ENCODE data around the gene FNDC3B. TPM values are rescaled to one million over a fixed set of nuclear protein-coding genes. Genes with fewer than 3 reads are reported as not detected.

FNDC3B gene
- total and polyA plus RNA-seq, 9 of the 15 experiments (the other 6 are each of a cell fraction or from before 2014, with no cell fraction given): 7.0 to 35.8 (median 16.2) TPM

DNA sequence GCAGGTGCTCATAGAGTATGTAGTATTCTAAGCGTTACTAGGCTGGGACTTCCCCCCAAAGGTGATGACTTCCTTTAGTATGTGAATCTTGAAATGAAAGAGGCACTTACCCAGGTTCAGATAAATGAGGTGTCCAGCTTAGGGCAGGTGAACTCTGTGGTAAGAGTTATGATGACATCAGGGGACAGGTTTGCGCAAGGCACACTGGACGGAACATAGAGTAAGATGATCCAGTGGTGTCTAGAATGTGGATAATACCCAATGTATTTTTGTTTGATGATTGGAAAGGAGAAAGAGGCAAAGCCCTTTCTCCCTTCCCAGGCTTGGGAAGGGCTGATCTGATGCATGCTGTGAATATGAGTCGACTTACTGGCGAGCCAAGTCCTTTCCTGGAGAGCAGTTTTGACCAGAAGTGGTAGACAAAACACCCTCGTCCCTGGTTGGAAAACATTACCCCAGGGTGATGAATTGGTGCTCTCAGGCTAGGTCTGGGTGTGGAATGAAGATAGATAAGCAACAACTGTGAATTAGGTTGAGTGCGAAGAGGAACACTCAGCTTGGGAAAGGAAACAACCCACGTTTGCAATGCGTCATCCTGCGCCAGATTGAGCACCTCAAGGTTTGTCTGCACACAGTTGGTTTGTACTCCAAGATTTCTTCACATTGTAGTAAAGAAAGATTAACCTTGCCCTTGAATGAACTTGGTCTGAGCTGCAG is 284.7 kb downstream of the FNDC3B start:
- intact Hi-C loops (cut with micrococcal nuclease) (no loop called here), in situ Hi-C loops (cut with MboI) (no loop called here)
- 59% methylated on average over 10 of the region's 10 CpGs for WGBS (ENCODE audit: insufficient coverage, low coverage, missing lambda C conversion rate)
- H3K36me3 ChIP-seq (ENCODE audit: control insufficient read depth, insufficient read depth, low read length): peaks cover 47% of the 10 kb centered on the region; the same call in 2 of the 3 replicates
- DNase-seq (ENCODE audit: extremely low read depth in 1 of 4, low spot score in 3 of 4) (no peak), FAIRE-seq (no peak), ATAC-seq (peak; percentile 52)
- no peaks in the 10 kb centered on the region for H3K79me2 ChIP-seq (ENCODE audit: control insufficient read depth, insufficient read depth, low read length)
- POLR2A ChIA-PET: no interaction called here
- H4K20me1 ChIP-seq (replicated peaks; ENCODE audit: control insufficient read depth, insufficient read depth, low read length): no peaks in the 10 kb centered on the region
- no peak overlapping the region for H3K4me3 ChIP-seq
- H3K27ac ChIP-seq (ENCODE audit: extremely low read depth, low read depth, low read length): no peak overlapping the region; the same call in 2 of the 3 replicates
- no peak overlapping the region for H2AFZ ChIP-seq (ENCODE audit: low read depth, low read length)
- H3K27me3 ChIP-seq (ENCODE audit: control insufficient read depth in 2 of 2, insufficient read depth in 2 of 2, low read length in 2 of 2): no peaks in the 10 kb centered on the region
- no peak overlapping the region for H3K9ac ChIP-seq (ENCODE audit: insufficient read depth in 1 of 2, low read depth in 2 of 2, low read length in 2 of 2)
- no TSS peak for BruUV-seq (replicated peaks)
- H3K4me2 ChIP-seq (ENCODE audit: insufficient read depth, low read length): no peak overlapping the region
- H3K9me1 ChIP-seq (ENCODE audit: control insufficient read depth, insufficient read depth, low read length): no peaks in the 10 kb centered on the region
- H3K4me1 ChIP-seq (replicated peaks in 1 of 2; ENCODE audit: control insufficient read depth in 2 of 2, insufficient read depth in 2 of 2, low read length in 2 of 2): peaks cover 0 to 9% of the 10 kb centered on the region in 2 experiments; a peak in 2 of 5 replicates
- CTCF ChIA-PET (ENCODE audit: low intra/inter-chr PET ratio): no interaction called here
- H3K9me3 ChIP-seq (replicated peaks; ENCODE audit: control insufficient read depth, insufficient read depth, low read depth, low read length): no peaks in the 10 kb centered on the region
- TF ChIP-seq SOX6 (IDR thresholded peaks at IDR 0.05) (no peak), ZNF551 (CRISPR knock-in tag; IDR thresholded peaks at IDR 0.05) (no peak), SREBF2 (CRISPR knock-in tag; IDR thresholded peaks at IDR 0.05) (no peak), ERF (CRISPR knock-in tag; IDR thresholded peaks at IDR 0.05) (no peak), MED1 (CRISPR knock-in tag; IDR thresholded peaks at IDR 0.05; ENCODE audit: borderline replicate concordance) (no peak), TRIM24 (IDR thresholded peaks at IDR 0.05) (peak in 1 of 2 experiments; percentile 33; a peak in 1 of 4 replicates), XRCC4 (IDR thresholded peaks at IDR 0.05; ENCODE audit: extremely low read depth, insufficient read depth, insufficient read length) (no peak), MYBL2 (IDR thresholded peaks at IDR 0.05; ENCODE audit: low read depth) (no peak), MYBL2 (CRISPR knock-in tag; IDR thresholded peaks at IDR 0.05; ENCODE audit: borderline replicate concordance) (no peak), MECOM (CRISPR knock-in tag; IDR thresholded peaks at IDR 0.05) (no peak), ZNF316 (IDR thresholded peaks at IDR 0.05) (no peak), SMAD1 (IDR thresholded peaks at IDR 0.05; ENCODE audit: low read depth, low read length, partially characterized antibody) (no peak), BHLHE40 (IDR thresholded peaks at IDR 0.05; ENCODE audit: low read length) (no peak), RNF2 (IDR thresholded peaks at IDR 0.05) (no peak), MEIS2 (IDR thresholded peaks at IDR 0.05; ENCODE audit: partially characterized antibody) (no peak), PCBP1 (IDR thresholded peaks at IDR 0.05; ENCODE audit: low read depth, low read length, poor library complexity, severe bottlenecking) (no peak), NCOA1 (IDR thresholded peaks at IDR 0.05; ENCODE audit: low read depth) (no peak), ZSCAN29 (IDR thresholded peaks at IDR 0.05) (no peak), SMAD4 (CRISPR knock-in tag; conservative IDR thresholded peaks at IDR 0.05) (0 out of 2 replicates have a peak, but pooled peaks have one; percentile 38)
- TF ChIP-seq, protein P1, sequence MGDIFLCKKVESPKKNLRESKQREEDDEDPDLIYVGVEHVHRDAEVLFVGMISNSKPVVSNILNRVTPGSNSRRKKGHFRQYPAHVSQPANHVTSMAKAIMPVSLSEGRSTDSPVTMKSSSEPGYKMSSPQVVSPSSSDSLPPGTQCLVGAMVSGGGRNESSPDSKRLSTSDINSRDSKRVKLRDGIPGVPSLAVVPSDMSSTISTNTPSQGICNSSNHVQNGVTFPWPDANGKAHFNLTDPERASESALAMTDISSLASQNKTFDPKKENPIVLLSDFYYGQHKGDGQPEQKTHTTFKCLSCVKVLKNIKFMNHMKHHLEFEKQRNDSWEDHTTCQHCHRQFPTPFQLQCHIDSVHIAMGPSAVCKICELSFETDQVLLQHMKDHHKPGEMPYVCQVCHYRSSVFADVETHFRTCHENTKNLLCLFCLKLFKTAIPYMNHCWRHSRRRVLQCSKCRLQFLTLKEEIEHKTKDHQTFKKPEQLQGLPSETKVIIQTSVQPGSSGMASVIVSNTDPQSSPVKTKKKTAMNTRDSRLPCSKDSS (IDR thresholded peaks at IDR 0.05; ENCODE audit: low read depth, partially characterized antibody): no peak
- TF ChIP-seq, protein P2, sequence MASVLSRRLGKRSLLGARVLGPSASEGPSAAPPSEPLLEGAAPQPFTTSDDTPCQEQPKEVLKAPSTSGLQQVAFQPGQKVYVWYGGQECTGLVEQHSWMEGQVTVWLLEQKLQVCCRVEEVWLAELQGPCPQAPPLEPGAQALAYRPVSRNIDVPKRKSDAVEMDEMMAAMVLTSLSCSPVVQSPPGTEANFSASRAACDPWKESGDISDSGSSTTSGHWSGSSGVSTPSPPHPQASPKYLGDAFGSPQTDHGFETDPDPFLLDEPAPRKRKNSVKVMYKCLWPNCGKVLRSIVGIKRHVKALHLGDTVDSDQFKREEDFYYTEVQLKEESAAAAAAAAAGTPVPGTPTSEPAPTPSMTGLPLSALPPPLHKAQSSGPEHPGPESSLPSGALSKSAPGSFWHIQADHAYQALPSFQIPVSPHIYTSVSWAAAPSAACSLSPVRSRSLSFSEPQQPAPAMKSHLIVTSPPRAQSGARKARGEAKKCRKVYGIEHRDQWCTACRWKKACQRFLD (CRISPR knock-in tag; IDR thresholded peaks at IDR 0.05): no peak
